Measurements from ENCODE around the gene MPZL1.
A peak's percentile ranks its signal among the peaks of the same experiment; 100 is the strongest.
"Not testable (repeated sequence)": the region's sequence is repeated elsewhere in the genome, so short reads cannot be mapped to it uniquely, and the experiment has no call there.

The MPZL1 gene

GRCh38 chr1:167803358-167804207 is 81.8 kb downstream of the MPZL1 start:
- no peaks in the 10 kb centered on the region for H3K36me3 ChIP-seq (ENCODE audit: insufficient read depth, low read length)
- H3K79me2 ChIP-seq (ENCODE audit: insufficient read depth, low read length), result no peaks in the 10 kb centered on the region
- H3K4me3 ChIP-seq (ENCODE audit: low read depth in 1 of 2, low read length in 2 of 2), result no peak overlapping the region
- peaks cover 34% of the 10 kb centered on the region for H3K4me1 ChIP-seq (ENCODE audit: insufficient read depth, low read length)
- H3K27me3 ChIP-seq (ENCODE audit: insufficient read depth, low read length, poor library complexity), result no peaks in the 10 kb centered on the region
- DNase-seq (peak; percentile 91), ATAC-seq (ENCODE audit: insufficient read depth, low read depth) (peak; percentile 85)
- H3K9me3 ChIP-seq (ENCODE audit: insufficient read depth, low read length, severe bottlenecking), result no peaks in the 10 kb centered on the region
- H3K4me2 ChIP-seq (ENCODE audit: insufficient read depth, low read length), result 0 out of 2 replicates have a peak overlapping the region, but pooled peaks have one; percentile 10
- no peak overlapping the region for H2AFZ ChIP-seq (ENCODE audit: low read depth, low read length)
- H3K27ac ChIP-seq (ENCODE audit: low read length), result peak overlapping the region; percentile 96
- no peak overlapping the region for H3K9ac ChIP-seq (ENCODE audit: low read depth, low read length)
- no peaks in the 10 kb centered on the region for H4K20me1 ChIP-seq (ENCODE audit: insufficient read depth, low read length)
- TF ChIP-seq CTCF (IDR thresholded peaks at IDR 0.05; ENCODE audit: borderline replicate concordance, extremely low read depth, low read length, poor library complexity, severe bottlenecking) (peak; percentile 100), EZH2 (IDR thresholded peaks at IDR 0.05; ENCODE audit: borderline replicate concordance, low read depth, low read length, severe bottlenecking) (no peak)

- Histone ChIP-seq H3K9ac (ENCODE audit: low read depth, low read length) (peak overlapping the region; percentile 51), H3K4me1 (ENCODE audit: insufficient read depth, low read length) (peaks cover 36% of the 10 kb centered on the region), H3K36me3 (ENCODE audit: insufficient read depth, low read length) (no peaks in the 10 kb centered on the region), H3K4me3 (ENCODE audit: low read depth in 1 of 2, low read length in 2 of 2) (peak overlapping the region in 1 of 2 experiments; percentile 18; a peak in 1 of 4 replicates), H3K27me3 (ENCODE audit: insufficient read depth, low read length, poor library complexity) (no peaks in the 10 kb centered on the region), H3K9me3 (ENCODE audit: insufficient read depth, low read length, severe bottlenecking) (no peaks in the 10 kb centered on the region), H2AFZ (ENCODE audit: low read depth, low read length) (peak overlapping the region; percentile 70), H3K27ac (ENCODE audit: low read length) (peak overlapping the region; percentile 96), H3K4me2 (ENCODE audit: insufficient read depth, low read length) (peak overlapping the region; percentile 51), H4K20me1 (ENCODE audit: insufficient read depth, low read length) (no peaks in the 10 kb centered on the region), H3K79me2 (ENCODE audit: insufficient read depth, low read length) (no peaks in the 10 kb centered on the region)
- DNase-seq (peak; percentile 62), ATAC-seq (ENCODE audit: insufficient read depth, low read depth) (peak; percentile 81)
- no peak for TF ChIP-seq EZH2 (IDR thresholded peaks at IDR 0.05; ENCODE audit: borderline replicate concordance, low read depth, low read length, severe bottlenecking)
- peak; percentile 21 for TF ChIP-seq CTCF (IDR thresholded peaks at IDR 0.05; ENCODE audit: borderline replicate concordance, extremely low read depth, low read length, poor library complexity, severe bottlenecking)
Measured at GRCh38 chr1:167805041-167805556, 83.3 kb downstream of the MPZL1 start.

GRCh38 chr1:167806235-167806634 is 84.5 kb downstream of the MPZL1 start:
- H3K9ac ChIP-seq (ENCODE audit: low read depth, low read length); DNase-seq; H3K36me3 ChIP-seq (ENCODE audit: insufficient read depth, low read length); H4K20me1 ChIP-seq (ENCODE audit: insufficient read depth, low read length); H2AFZ ChIP-seq (ENCODE audit: low read depth, low read length); H3K4me2 ChIP-seq (ENCODE audit: insufficient read depth, low read length); H3K27me3 ChIP-seq (ENCODE audit: insufficient read depth, low read length, poor library complexity); ATAC-seq (ENCODE audit: insufficient read depth, low read depth); H3K79me2 ChIP-seq (ENCODE audit: insufficient read depth, low read length); H3K4me3 ChIP-seq (ENCODE audit: low read depth in 1 of 2, low read length in 2 of 2); H3K9me3 ChIP-seq (ENCODE audit: insufficient read depth, low read length, severe bottlenecking): not testable (repeated sequence)
- Histone ChIP-seq H3K4me1 (ENCODE audit: insufficient read depth, low read length) (peaks cover 36% of the 10 kb centered on the region), H3K27ac (ENCODE audit: low read length) (peak overlapping the region; percentile 54; the same call in 1 of the 2 replicates)

GRCh38 chr1:167806676-167807075 is 84.9 kb downstream of the MPZL1 start:
- H3K4me2 ChIP-seq (ENCODE audit: insufficient read depth, low read length); DNase-seq; H4K20me1 ChIP-seq (ENCODE audit: insufficient read depth, low read length); ATAC-seq (ENCODE audit: insufficient read depth, low read depth); H3K79me2 ChIP-seq (ENCODE audit: insufficient read depth, low read length); H2AFZ ChIP-seq (ENCODE audit: low read depth, low read length); H3K4me3 ChIP-seq (ENCODE audit: low read depth in 1 of 2, low read length in 2 of 2); H3K36me3 ChIP-seq (ENCODE audit: insufficient read depth, low read length); H3K9ac ChIP-seq (ENCODE audit: low read depth, low read length); H3K27me3 ChIP-seq (ENCODE audit: insufficient read depth, low read length, poor library complexity); H3K9me3 ChIP-seq (ENCODE audit: insufficient read depth, low read length, severe bottlenecking): not testable (repeated sequence)
- H3K4me1 ChIP-seq (ENCODE audit: insufficient read depth, low read length), result peaks cover 36% of the 10 kb centered on the region
- peak overlapping the region; percentile 54; the same call in 1 of the 2 replicates for H3K27ac ChIP-seq (ENCODE audit: low read length)

All from DND-41 (cell line).